ENCODE measurements around the gene CCDC43.

CCDC43 gene

DNA sequence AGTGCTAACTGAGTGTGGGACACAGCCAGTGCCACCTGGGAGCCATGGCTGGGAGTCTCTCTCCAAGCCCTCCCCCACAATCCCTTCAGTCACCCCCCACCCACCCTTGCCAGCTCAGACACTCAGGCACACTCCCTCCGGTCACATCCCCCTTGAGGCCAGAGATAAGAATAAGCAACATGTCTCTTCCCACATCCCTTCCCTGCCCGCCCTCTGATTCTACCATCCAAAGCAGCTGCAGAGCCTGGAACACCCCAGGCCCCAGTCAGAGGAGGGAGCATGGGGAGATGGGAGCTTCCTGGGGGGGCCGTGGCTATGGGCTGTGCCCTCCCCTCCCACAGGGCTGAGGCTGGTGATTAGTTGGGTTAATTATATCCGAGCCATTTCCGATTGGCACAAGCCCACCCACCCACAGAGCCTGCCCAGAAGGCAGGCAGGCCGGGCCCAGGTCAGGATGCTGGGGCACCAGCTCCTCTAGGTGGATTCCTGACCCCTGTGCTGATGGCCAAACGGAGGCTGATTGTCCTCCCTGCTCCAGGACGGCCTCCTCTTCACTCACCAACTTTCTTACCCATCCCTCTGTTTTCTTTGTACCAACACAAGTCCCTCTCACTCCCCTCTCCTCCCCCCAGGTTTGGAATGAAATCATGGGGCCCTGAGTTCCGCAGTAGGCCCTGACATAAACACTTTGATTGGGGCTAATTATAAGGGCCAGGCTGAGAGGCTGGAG, 61.9 kb downstream of the CCDC43 start:
- no peak for DNase-seq (ENCODE audit: low read depth in 1 of 2, low spot score in 1 of 2)
